GM21526 (cell line): Measurements from ENCODE around the gene RPS29.

ENCODE experiments used
- ATAC-seq: cut with Tn5 transposase; IDR thresholded peaks from one replicate; pipeline ENCODE4 v1.9.1; 2021; ENCODE audit warnings: moderate library complexity; ENCODE audit not compliant: unreplicated experiment, low FRiP score

The RPS29 gene

DNA sequence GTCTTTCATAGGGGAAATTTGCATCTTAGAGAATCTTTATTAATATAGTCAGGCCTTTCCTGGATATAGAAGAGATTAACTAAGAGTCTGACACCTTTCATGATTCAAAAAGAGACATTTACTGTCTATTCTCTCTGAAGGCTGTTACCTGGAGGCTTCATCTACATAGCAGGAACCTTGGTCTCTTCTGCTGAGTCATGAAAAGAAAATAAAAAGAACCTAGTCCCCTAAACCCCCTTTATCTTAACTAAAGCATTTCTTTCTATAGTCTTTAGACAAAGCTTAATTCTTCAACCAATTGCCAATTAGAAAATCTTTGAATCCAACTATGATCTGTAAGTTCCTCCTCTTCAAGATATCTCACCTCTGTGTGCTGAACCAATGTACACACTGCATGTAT lies 33.1 kb downstream of the RPS29 start:
- ATAC-seq, result no peak

DNA sequence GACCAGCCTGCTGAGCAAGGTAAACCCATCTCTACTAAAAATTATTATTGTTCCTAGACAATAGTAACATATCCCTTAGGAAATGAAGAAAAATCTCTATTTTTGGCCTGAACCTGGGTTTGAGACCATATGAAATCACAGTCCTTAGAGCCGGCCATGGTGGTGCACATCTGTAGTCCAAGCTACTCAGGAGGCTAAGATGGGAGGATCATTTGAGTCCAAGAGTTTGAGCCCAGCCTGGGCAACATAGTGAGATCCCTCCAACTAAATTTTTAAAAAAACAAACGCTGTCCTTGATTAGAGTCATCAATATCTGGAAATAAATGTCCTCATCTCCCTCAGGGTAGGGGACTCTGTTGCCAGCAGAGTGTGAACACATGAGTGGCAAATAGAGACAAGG lies 34.6 kb downstream of the RPS29 start:
- ATAC-seq, result no peak

DNA sequence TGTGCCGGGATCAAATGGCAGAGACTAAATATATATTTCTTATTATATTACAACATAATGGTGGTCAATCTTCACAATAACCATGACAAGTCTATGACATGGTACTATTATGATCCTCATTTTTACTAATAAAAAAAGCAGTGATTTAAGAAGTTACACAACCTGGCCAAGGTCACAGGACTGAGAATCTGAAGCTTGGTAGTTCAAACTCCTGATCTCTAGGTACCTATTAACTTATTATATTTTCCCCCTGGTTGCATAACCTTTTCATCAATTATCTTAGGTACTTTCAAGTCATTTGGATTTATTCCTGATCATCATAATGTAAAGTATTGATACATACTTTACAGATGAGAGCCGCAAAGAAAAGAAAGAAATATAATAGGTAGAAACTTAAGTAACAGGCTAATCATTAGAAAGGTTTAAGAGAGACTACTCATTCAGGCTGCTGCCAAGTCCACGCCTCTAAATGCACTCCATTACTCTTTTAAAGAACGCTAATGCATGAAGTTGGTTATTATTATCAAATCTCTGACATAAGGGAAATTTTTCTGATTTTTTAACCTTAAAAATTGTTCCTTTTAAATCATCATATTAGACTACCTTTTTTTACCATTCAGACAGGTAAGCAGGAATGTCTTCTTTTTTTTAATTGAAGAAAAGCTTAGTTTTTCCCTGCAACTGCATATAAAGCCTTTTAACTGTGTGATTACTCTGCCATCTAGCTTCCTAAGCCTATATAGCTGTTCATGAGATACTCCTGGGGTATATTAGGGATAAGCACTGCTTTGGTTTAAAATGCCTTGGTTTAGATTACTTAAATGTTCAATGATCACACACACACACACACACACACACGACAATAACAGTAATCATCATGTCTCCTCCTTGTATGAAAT lies 35.6 kb downstream of the RPS29 start:
- ATAC-seq, result no peak

DNA sequence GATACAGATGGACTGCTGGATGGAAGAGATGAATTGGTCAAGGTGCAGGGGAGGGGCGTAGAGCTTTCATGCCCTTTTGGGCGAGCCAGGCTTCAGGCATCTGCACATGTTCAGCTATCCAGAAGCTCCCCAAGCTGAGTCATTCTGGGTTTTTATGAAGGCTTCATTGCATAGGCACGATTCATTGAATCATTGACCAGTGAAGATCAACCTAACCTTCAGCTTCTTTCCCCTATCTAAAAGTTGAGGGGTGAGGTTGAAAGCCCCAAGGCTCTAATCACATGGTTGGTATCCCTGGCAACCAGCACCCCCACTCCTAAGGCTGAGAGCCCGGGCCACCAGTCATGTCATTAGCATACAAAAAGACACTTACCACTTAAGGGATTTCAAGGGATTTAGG lies 36.3 kb downstream of the RPS29 start:
- ATAC-seq, result no peak

DNA sequence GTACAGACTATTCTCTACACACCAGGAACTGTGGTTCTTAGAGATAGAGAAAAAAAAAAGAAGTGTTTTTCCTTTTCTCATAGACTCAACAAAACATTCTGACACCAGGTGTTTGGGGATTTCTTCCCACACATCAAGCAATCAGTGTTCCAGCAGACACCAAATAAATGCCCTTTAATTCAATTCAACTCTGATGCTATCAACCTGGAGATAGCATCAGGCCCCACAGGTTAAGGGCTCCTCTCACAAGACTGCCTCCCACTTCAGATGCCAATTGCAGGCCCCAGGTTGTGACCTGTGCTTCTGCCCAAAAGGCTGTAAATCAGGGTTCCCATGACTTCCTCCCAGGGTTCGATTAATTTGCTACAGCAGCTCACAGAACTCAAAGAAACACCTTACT lies 36.7 kb downstream of the RPS29 start:
- ATAC-seq, result no peak

DNA sequence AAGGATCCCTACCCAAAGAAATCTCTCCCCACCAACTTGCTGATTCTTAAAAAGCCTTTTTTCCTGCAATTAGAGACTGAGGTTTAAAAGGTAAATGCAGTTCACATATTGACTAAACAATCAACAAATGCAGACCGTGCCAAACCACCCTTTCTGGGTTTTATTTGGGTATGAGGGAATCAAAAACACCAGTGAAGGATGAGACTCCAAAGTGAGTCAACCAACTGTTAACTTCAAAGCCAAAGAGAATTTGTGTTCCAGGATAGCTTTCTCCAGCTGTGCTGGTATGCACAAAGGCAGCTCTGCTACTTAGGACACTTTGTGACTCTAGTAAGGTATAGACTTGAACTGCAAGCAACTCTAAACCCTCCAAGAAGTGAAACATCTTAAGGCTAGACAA lies 39.4 kb downstream of the RPS29 start:
- ATAC-seq, result no peak

DNA sequence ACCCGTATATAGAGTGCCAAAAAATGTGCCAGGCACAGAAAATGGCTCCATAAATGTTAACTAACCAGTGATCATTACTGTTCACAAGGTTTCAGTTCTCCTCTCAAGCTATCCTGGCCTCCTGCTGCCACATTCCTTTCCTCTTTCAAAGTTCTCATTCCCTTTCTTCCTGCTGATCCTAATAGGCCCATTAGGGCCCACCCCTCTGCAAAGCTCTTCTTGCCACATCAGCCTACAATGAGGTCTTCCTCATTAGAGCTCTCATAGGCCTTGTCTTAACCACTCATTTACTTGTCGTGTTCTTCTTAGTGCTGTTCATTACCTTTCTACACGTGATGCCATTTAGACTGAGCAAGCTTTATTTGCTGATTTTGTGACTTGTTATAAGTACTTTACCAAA lies 40.5 kb downstream of the RPS29 start:
- ATAC-seq, result no peak

DNA sequence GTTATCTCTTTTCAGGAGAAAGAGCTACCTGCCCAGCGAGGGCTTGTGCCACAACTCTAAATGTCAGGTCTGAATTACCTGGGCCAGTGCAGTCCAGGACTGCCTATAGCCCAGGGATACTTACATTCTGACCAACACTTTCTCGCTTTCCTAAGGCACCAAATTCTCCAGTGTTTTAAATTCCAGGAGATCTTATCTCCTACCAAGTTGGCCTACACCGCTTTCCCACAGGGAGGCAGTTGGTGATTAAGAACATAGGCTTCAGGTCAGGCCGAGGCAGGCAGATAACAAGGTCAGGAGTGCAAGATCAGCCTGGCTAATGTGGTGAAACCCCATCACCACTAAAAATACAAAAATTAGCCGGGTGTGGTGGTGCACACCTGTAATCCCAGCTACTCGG lies 41.1 kb downstream of the RPS29 start:
- ATAC-seq, result no peak

DNA sequence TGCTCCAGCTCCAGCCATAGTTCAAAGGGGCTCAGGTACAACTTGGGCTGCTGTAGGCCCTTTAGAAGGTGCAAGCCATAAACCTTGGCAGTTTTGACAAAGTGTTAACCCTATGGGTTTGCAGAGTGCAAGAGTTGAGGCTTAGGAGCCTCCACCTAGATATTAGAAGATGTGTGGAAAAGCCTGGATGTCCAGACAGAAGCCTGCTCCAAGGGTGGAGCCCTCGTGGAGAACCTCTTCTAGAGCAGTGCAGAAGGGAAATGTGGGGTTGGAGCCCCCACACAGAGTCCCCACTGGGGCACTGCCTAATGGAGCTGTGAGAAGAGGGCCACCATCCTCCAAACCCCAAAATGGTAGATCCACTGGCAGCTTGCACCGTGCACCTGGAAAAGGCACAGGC lies 45.1 kb downstream of the RPS29 start:
- no peak for ATAC-seq

DNA sequence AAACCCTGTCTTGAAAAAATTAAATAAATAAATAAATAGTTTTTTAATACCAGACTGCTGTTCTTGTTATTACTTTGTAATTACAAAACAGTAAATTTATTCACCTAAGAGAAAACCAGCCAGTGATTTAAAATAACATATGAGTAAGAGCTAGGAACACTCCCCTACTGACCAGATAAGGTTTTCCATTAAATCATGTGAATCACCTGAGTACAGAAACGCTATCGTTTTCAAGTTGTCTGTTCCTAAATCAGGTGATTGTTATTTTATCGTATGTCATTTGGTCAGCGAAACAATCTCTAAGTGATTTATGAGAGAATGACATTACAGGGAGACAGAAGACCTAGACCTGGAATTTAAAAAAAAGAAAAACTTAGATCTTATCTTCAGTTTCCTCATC lies 47.3 kb downstream of the RPS29 start:
- no peak for ATAC-seq
